Epithelial cell of proximal tubule (primary cell): Measurements from ENCODE around the gene DDX47. TPM values are rescaled to one million over a fixed set of nuclear protein-coding genes. Genes with fewer than 3 reads are reported as not detected.
A peak's percentile ranks its signal among the peaks of the same experiment; 100 is the strongest.

Experiments
- DNase-seq: peaks from one replicate; pipeline ENCODE4 v3.0.0-alpha.2; 2011; ENCODE audit warnings: low read depth
- H3K4me3 ChIP-seq: 2 replicates; pipeline ENCODE4 v1.5.1; 2011; ENCODE audit warnings: low read depth, mild to moderate bottlenecking, low read length
- CTCF ChIP-seq: conservative IDR thresholded peaks from 2 replicates; pipeline ENCODE4 v1.5.1; 2012; ENCODE audit warnings: low read depth, mild to moderate bottlenecking, low read length
- total RNA-seq: library from RNA; depleted of rRNA; stranded (reverse); fragments of >200 nt; gene quantifications from 2 replicates; pipeline ENCODE4 v1.2.3, GENCODE V29; 2015

DDX47 gene
- 106 and 110 TPM in 2 replicates for total RNA-seq

GRCh38 chr12:12813120-12814101, at the start of gene DDX47:
Gene DDX47 (plus strand): TSS chr12:12813346. CDS start chr12:12813368, 22 bp downstream.
- peak; percentile 84 for TF ChIP-seq CTCF
- DNase-seq = no peak
- H3K4me3 ChIP-seq = peak within 1 kb of the TSS; percentile 91

- TF ChIP-seq CTCF = no peak
- H3K4me3 ChIP-seq = no peak overlapping the region
- no peak for DNase-seq
Measured at GRCh38 chr12:12764824-12765223, 48.3 kb upstream of the DDX47 start.

- H3K4me3 ChIP-seq = no peak overlapping the region
- TF ChIP-seq CTCF = no peak
Measured at GRCh38 chr12:12770262-12770661, 42.9 kb upstream of the DDX47 start.

DNA sequence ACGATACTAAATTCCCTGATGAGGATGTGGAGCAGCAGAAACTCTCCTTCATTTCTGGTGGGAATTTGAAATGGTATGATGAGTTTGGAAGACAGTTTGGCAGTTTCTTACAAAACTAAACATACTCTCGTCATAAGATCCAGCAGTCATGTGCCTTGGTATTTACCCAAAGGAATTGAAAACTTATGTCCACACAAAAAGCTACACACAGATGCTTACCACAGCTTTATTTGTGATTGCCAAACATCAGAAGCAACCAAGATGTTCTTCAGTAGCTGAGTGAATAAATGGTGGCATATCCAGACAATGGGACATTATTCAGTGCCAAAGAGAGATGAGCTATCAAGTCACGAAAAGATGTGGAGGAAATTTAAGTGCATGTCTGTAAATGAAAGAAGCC, 38.4 kb upstream of the DDX47 start:
- no peak for DNase-seq
- H3K4me3 ChIP-seq = no peak overlapping the region
- TF ChIP-seq CTCF = no peak

More at GRCh38 chr12:12770262-12770661, 42.9 kb upstream of the DDX47 start:
- DNase-seq = no peak

GRCh38 chr12:12776261-12776660, 36.9 kb upstream of the DDX47 start:
- DNase-seq = no peak
- TF ChIP-seq CTCF = no peak
- no peak overlapping the region for H3K4me3 ChIP-seq

GRCh38 chr12:12777092-12777491, 36.1 kb upstream of the DDX47 start:
- DNase-seq = no peak
- H3K4me3 ChIP-seq = no peak overlapping the region
- TF ChIP-seq CTCF = no peak
